ENCODE measurements around the gene CCSER1. TPM values are rescaled to one million over a fixed set of nuclear protein-coding genes. Genes with fewer than 3 reads are reported as not detected.

CCSER1 gene
- polyA plus RNA-seq, 3 donors = 0.09 to 0.75 (median 0.13) TPM

- H3K27me3 ChIP-seq (ENCODE audit: control insufficient read depth in 2 of 2, insufficient read depth in 2 of 2, low read length in 2 of 2) = no peaks in the 10 kb centered on the region
- H3K9ac ChIP-seq (ENCODE audit: insufficient read depth, low read length, poor library complexity, severe bottlenecking) = no peak overlapping the region
- H3K9me3 ChIP-seq (replicated peaks in 1 of 2; ENCODE audit: control insufficient read depth in 1 of 2, insufficient read depth in 1 of 2, low read length in 2 of 2) = no peaks in the 10 kb centered on the region
- no peak overlapping the region for H3K4me3 ChIP-seq (replicated peaks in 1 of 3; ENCODE audit: low read depth in 2 of 3, low read length in 3 of 3)
- TF ChIP-seq CTCF (IDR thresholded peaks at IDR 0.05) = no peak
- no CpG with 5 or more reads among the region's 3 CpGs for WGBS (ENCODE audit: insufficient coverage)
- Mint-ChIP-seq H3K27me3 (ENCODE audit: low read depth in 3 of 3) (peaks cover 0 to 2% (median 0%) of the 10 kb centered on the region in 3 donors), H3K9me3 (peaks cover 0 to 8% (median 2%) of the 10 kb centered on the region in 7 donors), H3K27ac (no peak overlapping the region), H3K36me3 (no peaks in the 10 kb centered on the region), H3K4me3 (no peak overlapping the region), H3K4me1 (no peaks in the 10 kb centered on the region)
- DNase-seq = no peak
- H3K36me3 ChIP-seq (replicated peaks in 1 of 2; ENCODE audit: control insufficient read depth in 1 of 2, insufficient read depth in 2 of 2, low read length in 2 of 2) = no peaks in the 10 kb centered on the region
- H2AFZ ChIP-seq (ENCODE audit: insufficient read depth, low read depth, low read length, poor library complexity, severe bottlenecking) = no peak overlapping the region
- intact Hi-C loops (cut with micrococcal nuclease) = no loop called here
- no peak overlapping the region for H3K27ac ChIP-seq (ENCODE audit: low read depth in 1 of 2, low read length in 2 of 2)
- no peaks in the 10 kb centered on the region for H3K79me2 ChIP-seq (ENCODE audit: insufficient read depth, low read length)
- H4K20me1 ChIP-seq (ENCODE audit: insufficient read depth, low read length) = no peaks in the 10 kb centered on the region
- no peaks in the 10 kb centered on the region for H3K4me1 ChIP-seq (ENCODE audit: control insufficient read depth in 1 of 2, insufficient read depth in 2 of 2, low read length in 2 of 2)
- no peak overlapping the region for H3K4me2 ChIP-seq (replicated peaks; ENCODE audit: extremely low read depth, low read length, poor library complexity, severe bottlenecking)
These were observed 410.3 kb downstream of the CCSER1 start for GRCh38 chr4:90537491-90537890.

GRCh38 chr4:90540536-90540935, 413.3 kb downstream of the CCSER1 start:
- intact Hi-C loops (cut with micrococcal nuclease) = no loop called here
- no peak for TF ChIP-seq CTCF (IDR thresholded peaks at IDR 0.05)
- H4K20me1 ChIP-seq (ENCODE audit: insufficient read depth, low read length) = no peaks in the 10 kb centered on the region
- Mint-ChIP-seq H3K27ac (no peak overlapping the region), H3K27me3 (ENCODE audit: low read depth in 3 of 3) (peaks cover 0 to 2% (median 0%) of the 10 kb centered on the region in 3 donors), H3K36me3 (no peaks in the 10 kb centered on the region), H3K4me1 (peaks cover 6% of the 10 kb centered on the region), H3K9me3 (peaks cover 0 to 4% (median 0%) of the 10 kb centered on the region in 7 donors), H3K4me3 (no peak overlapping the region)
- no peaks in the 10 kb centered on the region for H3K27me3 ChIP-seq (ENCODE audit: control insufficient read depth in 2 of 2, insufficient read depth in 2 of 2, low read length in 2 of 2)
- no peak overlapping the region for H3K27ac ChIP-seq (ENCODE audit: low read depth in 1 of 2, low read length in 2 of 2)
- no peak for DNase-seq
- H2AFZ ChIP-seq (ENCODE audit: insufficient read depth, low read depth, low read length, poor library complexity, severe bottlenecking) = no peak overlapping the region
- H3K4me1 ChIP-seq (ENCODE audit: control insufficient read depth in 1 of 2, insufficient read depth in 2 of 2, low read length in 2 of 2) = no peaks in the 10 kb centered on the region
- no peak overlapping the region for H3K9ac ChIP-seq (ENCODE audit: insufficient read depth, low read length, poor library complexity, severe bottlenecking)
- H3K4me3 ChIP-seq (replicated peaks in 1 of 3; ENCODE audit: low read depth in 2 of 3, low read length in 3 of 3) = no peak overlapping the region
- no peak overlapping the region for H3K4me2 ChIP-seq (replicated peaks; ENCODE audit: extremely low read depth, low read length, poor library complexity, severe bottlenecking)
- H3K9me3 ChIP-seq (replicated peaks in 1 of 2; ENCODE audit: control insufficient read depth in 1 of 2, insufficient read depth in 1 of 2, low read length in 2 of 2) = no peaks in the 10 kb centered on the region
- no peaks in the 10 kb centered on the region for H3K36me3 ChIP-seq (replicated peaks in 1 of 2; ENCODE audit: control insufficient read depth in 1 of 2, insufficient read depth in 2 of 2, low read length in 2 of 2)
- no peaks in the 10 kb centered on the region for H3K79me2 ChIP-seq (ENCODE audit: insufficient read depth, low read length)

Data from CD14-positive monocyte (primary cell).